ENCODE measurements around the gene ZNF615.
"Not testable (repeated sequence)": the region's sequence is repeated elsewhere in the genome, so short reads cannot be mapped to it uniquely, and the experiment has no call there.

Gene ZNF615

DNA sequence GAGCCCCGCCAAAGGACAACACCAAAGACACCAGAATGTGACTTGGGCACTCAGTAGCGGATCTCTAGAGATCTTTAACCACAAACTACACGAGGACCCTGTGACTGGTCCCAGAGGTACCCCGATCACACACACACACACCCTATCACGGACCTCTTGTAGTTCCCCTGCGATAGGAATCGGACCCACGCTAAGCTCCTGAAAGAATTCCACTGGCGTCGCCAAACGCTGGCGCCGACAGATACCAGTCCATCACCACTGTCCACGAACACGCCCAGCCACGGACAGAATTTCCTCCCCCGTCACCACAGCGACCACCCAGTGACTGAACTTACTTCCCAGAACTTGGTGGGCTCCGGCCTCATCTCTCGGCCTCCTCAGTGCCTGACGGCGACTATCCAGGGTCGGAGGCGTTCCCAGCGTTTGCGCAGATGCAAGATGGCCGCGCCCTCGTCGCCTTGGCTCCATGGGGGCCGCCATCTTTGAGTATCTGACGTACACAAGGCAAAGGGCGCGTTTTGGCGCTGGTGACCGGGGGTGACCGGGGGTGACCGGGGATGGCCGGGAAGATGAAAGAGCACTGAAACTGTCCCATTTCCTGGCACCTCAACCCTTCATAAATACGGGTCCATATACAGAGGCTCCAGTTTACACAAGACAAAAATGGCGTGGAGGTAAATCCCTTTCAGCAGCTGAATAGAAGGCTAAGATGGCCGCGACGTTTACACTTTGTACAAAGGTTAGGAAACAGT lies at the start of gene ZNF615:
Gene ZNF615, minus strand, starts transcription at position 406 of the 752 bp plus-strand sequence. CDS start 4,500 bp downstream, outside the sequence.
- DNase-seq, result peak; percentile 89

DNA sequence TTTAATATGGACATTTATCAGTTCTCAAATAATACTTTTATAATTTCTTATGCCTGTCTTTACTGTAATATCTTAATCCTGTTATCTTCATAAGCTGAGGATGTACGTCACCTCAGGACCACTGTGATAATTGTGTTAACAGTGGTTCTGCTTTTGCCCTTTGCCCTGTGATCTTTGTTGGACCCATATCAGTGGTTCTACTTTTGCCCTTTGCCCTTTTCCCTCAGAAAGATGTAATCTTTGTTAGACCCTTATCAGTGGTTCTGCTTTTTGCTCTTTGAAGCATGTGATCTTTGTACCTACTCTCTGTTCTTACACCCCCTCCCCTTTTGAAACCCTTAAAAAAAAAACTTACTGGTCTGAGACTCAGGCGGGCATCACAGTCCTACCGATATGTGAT lies 48.5 kb upstream of the ZNF615 start:
- not testable (repeated sequence) for DNase-seq

DNA sequence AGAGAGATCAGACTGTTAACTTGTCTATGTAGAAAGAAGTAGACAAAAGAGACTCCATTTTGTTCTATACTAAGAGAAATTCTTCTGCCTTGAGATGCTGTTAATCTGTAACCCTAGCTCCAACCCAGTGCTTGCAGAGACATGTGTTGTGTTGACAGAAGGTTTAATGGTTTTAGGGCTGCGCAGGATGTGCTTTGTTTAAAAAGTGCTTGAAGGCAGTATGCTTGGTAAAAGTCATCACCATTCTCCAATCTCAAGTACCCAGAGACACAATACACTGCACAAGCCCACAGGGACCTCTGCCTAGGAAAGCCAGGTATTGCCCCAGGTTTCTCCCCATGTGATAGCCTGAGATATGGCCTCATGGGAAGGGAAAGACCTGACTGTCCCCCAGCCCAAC lies 43.7 kb upstream of the ZNF615 start:
- DNase-seq, result not testable (repeated sequence)

DNA sequence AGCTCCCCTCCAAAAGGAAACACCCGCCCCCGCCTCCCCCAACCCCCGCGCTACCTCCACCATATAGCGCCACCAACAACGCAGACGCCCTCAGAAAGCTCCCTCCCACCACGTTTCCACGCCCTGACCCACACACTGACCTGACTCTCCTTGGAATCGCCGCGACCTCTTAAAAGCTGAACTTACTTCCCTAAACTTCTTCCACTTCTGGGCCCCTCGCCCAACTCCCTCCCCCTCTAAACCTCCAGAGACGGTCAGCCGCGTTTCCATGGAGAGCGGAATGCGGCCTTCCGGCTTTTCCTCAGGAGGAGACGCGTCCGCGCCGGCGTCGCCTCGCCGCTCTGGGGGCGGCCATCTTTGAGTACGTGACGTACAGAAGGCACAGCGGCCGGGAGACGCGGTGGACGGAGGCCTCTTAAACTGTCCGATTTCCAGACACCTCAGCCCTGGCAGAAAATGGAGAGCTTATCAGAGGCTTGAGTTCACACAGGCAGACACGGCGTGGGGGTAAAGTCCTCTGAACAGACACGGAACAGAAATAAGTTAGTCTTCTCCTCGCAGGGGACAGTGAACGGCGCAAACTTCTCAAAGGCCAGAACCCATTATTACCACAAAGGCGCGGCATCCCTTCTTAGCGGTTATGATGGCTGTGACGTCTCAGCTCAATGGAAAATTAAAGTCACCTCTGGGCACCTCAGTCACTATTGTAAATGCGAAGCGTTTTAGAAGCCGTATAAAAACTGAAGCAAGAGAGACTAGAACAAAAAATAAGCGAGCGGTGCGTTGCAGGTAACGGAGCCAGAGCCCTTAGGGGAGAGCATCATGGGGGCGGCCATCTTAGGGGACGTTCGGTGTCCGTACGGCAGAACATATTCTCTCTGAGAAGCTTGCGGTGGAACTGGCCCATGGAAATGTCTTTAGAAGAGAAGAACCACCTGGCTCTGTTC lies 40.8 kb upstream of the ZNF615 start, which contains the start of gene ZNF432:
Gene ZNF432, minus strand, starts transcription at position 284 of the 947 bp plus-strand sequence. CDS start 1,970 bp downstream, outside the sequence.
- DNase-seq, result peak; percentile 87

DNA sequence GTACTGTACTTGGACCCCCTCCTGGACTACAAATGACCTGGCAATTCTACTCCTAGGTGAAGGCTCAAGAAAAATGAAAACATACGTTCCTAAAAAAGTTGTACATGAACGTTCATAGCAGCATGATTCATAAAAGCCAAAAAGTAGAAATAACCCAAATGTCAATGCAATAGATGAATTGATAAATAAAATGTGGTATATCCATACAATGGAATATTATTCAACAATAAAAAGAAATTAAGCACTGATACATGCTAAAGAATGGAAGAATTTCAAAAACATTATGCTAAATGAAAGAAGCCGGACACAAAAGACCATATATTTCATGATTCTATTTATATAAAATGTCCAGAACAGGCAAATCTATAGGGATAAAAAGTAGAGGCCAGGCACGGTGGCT lies 31.2 kb upstream of the ZNF615 start:
- DNase-seq, result no peak

DNA sequence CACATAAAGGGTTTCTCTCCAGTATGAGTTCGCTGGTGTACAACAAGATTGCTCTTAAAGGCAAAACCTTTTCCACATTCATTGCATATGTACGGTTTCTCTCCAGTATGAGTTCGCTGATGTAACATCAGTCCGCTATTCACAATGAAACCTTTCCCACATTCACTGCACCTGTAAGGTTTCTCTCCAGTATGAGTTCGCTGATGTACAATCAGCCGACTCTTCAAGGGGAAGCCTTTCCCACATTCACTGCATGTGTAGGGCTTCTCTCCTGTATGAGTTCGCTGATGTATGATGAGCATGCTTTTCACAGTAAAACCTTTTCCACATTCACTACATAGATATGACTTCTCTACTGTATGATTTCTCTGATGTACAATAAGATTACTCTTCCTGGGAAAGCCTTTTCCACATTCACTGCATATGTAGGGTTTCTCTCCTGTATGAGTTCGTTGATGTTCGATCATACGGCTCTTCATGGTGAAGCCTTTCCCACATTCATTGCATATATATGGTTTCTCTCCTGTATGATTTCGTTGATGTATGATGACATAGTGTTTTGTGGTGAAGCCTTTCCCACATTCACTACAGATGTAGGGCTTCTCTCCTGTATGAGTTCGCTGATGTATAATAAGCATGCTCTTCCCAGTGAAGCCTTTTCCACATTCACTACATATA lies 26.2 kb upstream of the ZNF615 start:
- DNase-seq, result no peak

DNA sequence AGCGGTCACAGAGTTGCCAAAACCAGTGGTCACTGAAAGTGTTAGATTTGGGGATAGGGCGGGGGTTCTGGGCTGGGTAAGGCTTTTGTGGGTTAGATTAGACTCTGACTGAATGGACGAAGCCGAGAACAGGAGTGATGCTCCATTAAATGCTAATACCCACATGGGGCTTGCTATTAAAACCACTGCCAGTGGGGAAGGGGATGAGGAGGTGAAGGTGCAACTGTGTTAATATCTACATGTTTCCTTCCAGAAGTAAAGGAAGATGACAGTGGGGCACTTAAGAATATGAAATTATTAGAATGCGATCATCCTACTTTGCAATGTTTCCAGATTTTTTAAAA lies 20.7 kb upstream of the ZNF615 start:
- no peak for DNase-seq

DNA sequence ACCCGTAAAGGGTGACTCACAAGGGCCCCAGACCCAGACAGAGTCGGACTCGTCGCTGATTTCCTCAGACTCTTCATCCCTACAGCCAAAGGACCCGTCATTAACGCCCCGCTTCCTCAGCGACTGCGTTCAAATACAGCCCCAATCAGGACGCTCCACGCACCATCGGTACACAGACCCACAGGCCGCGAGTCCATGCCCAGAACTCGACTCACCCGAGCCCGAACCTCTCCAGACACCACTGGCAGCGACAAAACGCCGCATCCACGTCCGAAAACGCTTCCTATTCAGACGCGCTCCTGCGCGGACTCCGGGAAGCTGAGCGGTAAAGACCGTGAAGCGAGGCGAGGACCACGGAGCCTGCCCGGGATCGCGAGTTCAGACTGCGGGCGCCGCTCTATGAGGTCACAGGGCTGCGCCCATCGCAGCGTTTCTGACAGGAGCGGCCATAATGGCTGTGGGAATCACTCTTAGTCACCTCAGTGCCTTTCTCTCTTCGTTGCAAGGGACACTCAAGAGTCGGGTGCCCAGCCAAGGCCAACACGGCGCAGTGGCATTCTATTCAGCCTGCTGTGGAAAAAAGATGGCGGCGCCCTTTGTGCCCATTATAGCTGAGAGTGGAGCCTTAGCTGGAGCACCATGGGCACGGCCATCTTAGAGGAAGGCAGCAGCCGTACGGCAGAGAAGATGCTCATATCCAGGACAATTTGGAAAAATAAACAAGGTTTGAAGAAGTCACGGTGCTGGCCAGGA lies 20.2 kb upstream of the ZNF615 start, which contains the start of gene ZNF614:
Gene ZNF614, minus strand, starts transcription at position 353 of the 753 bp plus-strand sequence. CDS start 2,634 bp downstream, outside the sequence.
- DNase-seq, result peak; percentile 86

DNA sequence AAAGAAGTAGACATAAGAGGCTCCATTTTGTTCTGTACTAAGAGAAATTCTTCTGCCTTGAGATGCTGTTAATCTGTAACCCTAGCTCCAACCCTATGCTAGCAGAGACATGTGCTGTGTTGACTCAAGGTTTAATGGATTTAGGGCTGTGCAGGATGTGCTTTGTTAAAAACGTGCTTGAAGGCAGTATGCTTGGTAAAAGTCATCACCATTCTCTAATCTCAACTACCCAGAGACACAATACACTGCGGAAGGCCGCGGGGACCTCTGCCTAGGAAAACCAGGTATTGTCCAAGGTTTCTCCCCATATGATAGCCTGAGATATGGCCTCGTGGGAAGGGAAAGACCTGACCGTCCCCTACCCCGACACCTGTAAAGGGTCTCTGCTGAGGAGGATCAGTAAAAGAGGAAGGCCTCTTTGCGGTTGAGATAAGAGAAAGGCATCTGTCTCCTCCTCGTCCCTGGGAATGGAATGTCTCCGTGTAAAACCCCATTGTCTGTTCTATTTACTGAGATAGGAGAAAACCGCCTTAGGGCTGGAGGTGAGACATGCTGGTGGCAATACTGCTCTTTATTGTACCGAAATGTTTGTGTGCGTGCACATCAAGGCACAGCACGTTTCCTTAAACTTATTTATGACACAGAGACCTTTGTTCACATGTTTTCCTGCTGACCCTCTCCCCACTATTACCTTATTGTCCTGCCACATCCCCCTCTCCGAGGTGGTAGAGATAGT lies 18.4 kb upstream of the ZNF615 start:
- not testable (repeated sequence) for DNase-seq

DNA sequence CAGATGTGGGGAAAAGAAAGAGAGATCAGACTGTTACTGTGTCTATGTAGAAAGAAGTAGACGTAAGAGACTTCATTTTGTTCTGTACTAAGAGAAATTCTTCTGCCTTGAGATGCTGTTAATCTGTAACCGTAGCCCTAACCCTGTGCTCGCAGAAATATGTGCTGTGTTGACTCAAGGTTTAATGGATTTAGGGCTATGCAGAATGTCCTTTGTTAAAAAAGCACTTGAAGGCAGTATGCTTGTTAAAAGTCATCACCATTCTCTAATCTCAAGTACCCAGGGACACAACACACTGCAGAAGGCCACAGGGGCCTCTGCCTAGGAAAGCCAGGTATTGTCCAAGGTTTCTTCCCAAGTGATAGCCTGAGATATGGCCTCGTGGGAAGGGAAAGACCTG lies 16.5 kb upstream of the ZNF615 start:
- DNase-seq, result not testable (repeated sequence)

DNA sequence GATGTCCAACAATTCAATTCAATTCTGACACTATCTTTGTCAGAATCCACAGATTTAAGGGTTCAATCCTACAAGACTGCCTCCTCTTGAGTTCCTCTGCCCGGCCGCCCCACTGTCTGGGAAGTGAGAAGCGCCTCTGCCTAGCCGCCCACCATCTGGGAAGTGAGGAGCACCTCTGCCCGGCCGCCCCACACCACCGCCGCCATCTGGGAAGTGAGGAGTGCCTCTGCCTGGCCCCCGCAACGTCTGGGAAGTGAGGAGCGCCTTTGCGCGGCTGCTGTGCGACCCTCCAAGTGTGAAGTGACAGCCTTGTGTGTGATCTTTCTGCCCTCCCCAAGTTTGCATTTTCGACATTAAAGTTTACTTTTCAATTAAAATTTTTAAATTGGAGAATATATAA lies 14.2 kb upstream of the ZNF615 start:
- no peak for DNase-seq

DNA sequence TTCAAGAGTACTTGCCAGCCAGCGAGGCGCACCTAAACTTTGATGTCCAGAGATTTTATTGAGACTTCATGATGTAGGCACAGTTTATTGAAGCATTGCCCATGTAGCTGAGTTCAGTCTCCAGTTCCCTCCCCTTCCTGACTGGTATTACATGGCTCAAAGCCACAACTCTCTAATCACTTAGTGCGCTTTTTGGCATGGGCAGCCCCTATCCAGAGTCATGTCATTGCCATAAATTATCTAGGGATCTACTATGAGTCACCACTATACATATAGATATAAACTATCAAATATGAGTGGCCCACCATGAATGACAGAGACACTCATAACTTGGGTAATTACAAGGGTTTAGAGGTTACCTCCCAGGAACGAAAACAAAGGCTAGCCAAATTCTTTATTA lies 12.5 kb upstream of the ZNF615 start:
- DNase-seq, result no peak

DNA sequence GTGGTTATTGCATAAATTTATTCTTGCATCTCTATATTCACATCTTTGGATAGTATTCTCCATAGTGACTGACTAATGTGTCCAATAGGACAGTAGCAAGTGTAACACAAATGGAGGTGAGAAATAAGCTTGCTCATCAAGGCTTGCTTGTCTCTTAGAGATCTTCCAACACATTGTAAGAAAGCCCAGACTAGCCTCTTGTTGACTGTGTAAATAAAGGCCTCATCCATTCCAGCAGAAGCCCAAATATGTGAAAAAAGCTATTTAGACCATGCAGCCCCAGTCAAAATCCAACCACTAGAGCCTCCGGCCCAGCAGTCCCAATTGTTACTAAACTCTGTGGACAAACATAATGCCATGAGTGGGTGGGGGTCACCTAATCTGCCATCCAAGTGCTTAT lies 2.7 kb upstream of the ZNF615 start:
- DNase-seq, result no peak

DNA sequence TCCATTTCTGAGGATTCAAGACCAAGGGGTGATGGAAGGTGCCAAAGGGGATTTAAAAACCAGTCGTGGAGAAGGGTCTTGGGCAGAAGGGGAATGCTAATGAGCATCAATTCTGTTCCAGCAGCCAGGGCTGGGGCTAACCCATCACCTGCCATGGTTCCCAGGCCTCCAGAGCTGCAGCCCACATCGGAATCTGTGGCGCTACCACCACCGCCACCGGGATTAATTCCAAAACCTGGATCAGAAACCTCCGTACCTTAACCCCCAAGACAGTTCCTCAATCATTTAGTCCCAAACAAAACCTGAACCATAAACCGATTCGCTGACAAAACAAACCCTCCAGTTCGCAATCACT lies 583 bp downstream of the ZNF615 start:
- no peak for DNase-seq

DNA sequence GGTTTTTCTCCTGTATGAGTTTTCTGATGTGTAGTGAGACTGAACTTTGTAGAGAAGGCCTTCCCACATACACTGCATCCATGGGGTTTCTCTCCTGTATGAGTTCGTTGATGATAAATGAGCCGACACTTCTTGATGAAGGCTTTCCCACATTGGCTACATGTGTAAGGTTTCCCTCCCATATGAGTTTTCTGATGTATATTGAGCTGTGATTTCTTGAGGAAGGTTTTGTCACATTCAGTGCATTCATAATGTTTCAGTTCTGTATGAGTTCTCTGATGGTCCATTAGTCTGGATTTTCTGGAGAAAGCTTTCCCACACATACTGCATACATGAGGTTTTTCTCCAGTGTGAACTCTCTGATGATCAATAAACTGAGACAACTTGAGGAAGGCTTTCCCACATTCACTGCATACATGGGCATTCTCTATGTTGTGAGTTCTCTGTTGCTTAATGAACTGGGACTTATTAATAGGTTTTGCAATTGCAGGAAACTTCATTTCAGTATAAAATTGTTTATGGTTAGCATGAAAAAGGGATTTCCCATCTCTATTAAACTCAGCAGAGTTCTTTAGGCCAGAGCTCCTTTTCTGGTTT lies 13.9 kb downstream of the ZNF615 start:
- no peak for DNase-seq

DNA sequence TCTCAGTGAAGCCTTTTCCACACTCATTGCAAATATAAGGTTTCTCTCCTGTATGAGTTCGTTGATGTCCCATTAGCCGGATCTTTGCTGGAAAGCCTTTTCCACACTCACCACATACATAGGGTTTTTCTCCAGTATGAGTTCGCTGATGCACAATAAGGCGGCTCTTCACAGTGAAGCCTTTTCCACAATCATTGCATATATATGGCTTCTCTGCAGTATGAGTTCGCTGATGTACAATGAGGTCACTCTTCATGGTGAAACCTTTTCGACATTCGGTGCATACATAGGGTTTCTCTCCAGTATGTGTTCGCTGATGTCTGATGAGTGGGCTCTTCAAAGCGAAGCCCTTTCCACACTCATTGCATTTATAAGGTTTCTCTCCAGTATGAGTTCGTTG lies 14.6 kb downstream of the ZNF615 start:
- no peak for DNase-seq

DNA sequence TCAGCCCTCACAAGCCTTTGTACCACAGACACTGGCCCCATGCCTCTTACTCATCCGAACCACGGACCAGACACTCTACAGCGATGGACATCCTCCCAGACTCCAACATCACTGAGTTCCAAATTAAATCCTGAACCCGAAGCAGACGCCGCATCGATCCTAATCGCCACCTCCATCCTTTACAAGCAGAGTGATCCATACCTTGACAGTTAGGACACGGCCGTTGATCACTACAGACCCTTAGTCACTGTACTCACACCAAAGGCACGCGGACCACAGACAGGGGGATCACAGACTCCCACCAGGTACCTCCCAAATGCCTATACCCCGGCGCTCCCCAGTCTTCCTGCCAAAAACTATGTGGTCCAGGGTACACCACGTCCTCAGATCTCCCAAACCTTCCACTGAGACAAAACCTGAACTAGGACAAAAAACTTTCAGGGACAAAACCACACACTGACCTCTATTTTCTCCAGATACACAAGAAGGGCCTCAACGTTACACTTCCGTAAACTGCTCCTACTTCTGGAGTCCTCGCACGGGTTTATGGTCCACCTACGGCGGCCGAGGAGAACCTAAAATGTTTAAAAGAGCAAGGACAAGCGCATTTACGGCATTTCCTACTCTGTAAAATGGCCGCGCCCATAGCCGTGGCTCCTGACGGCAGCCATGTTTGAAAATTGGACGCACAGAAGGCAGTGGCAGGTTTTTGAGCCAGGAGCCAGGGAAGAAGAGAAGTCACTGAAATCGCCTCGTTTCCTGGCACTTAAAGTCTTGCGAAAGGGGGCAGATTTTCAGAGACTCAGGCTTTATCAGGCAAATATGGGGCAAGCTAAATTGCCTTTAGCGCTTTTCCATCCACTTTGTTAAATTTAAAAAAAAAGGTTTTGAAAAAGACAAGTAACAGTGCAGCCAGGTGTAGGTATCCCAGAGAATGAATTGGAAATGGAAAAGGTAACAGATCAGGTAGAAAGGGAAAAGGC lies 21.4 kb downstream of the ZNF615 start, which contains the start of gene ZNF350:
Gene ZNF350, minus strand, starts transcription at position 532 of the 983 bp plus-strand sequence. CDS start 12,480 bp downstream, outside the sequence.
- peak; percentile 95 for DNase-seq

DNA sequence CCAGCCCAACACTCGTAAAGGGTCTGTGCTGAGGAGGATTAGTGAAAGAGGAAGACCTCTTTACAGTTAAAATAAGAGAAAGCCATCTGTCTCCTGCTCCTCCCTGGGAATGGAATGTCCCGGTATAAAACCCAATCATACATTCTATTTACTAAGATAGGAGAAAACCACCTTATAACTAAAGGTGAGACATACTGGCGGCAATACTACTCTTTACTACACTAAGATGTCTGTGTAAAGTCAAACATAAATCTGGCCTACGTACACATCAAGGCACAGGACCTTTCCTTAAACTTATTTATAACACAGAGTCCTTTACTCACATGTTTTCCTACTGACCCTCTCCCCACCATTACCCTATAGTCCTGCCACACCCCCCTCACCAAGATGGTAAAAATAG lies 24.6 kb downstream of the ZNF615 start:
- no peak for DNase-seq

DNA sequence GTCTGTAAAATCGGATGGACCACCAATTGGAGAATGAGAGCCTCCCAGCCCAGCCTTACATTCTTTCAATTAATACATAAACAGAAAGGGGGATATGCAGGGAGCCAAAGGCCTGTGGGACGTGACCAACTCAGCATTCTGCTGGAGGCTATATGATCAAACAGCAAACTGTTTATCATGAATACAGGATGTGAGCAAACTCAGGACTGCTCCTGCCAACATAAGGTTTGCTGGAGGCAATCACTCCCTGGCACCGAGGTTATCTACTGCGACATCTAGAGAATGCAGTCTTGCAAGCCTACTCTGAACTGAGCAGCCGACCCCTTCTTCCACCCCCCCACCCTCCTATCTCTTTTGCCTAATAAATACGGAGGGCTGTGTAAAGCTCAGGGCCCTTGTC lies 27.1 kb downstream of the ZNF615 start:
- not testable (repeated sequence) for DNase-seq
